HCT116 (cell line): ENCODE measurements around the gene METTL25B. TPM values are rescaled to one million over a fixed set of nuclear protein-coding genes. Genes with fewer than 3 reads are reported as not detected.

Experiments used
- ATAC-seq: fragments of 200-7000 bp; cut with Tn5 transposase; 2 replicates; pipeline ENCODE4 v1.9.1; 2020; ENCODE audit warnings: mild to moderate bottlenecking, moderate library complexity
- BruUV-seq: library from RNA; stranded (reverse); fragments of 400-500 nt; replicated peaks from 2 replicates; lab custom pipeline; 2021; lab: Mats Ljungman, UMichigan
- CTCF ChIA-PET: fragments of 300-600 bp; sonication (Branson Sonifier 250); formaldehyde crosslinking; loops from one replicate; lab custom pipeline; 2021; ENCODE audit warnings: antibody characterized with exemption; lab: Charles Lee
- POLR2A ChIA-PET: fragments of 300-600, 350-600 bp; sonication (Branson Sonifier 250); formaldehyde crosslinking; loops from one replicate; lab custom pipeline; 2021; ENCODE audit warnings: antibody characterized with exemption; lab: Charles Lee
- RAD21 ChIA-PET, 2 experiments: fragments of 300-600 bp; sonication (Branson Sonifier 250); formaldehyde crosslinking; loops; one replicate each; lab custom pipeline; 2023; ENCODE audit warnings: low total read pairs in 2 of 2; ENCODE audit not compliant: uncharacterized antibody in 2 of 2, unreplicated experiment in 2 of 2, low non-redundant PET in 1 of 2; lab: Charles Lee
- DNase-seq: peaks from one replicate; pipeline ENCODE4 v3.0.0-alpha.2; 2010; ENCODE audit warnings: low read depth, low spot score
- H2AFZ ChIP-seq: fragments of 200-600 bp; shearing (Covaris generic), sonication (generic); 2 replicates; pipeline ENCODE4 v1.6.1; 2017; ENCODE audit warnings: low read depth, mixed run types, mixed read lengths, antibody characterized with exemption, low read length; ENCODE audit not compliant: poor library complexity, severe bottlenecking
- H3K27ac ChIP-seq: 2 replicates; pipeline ENCODE4 v1.5.1; 2012; ENCODE audit warnings: low read depth, low read length
- H3K27me3 ChIP-seq: fragments of 200-600 bp; sonication (generic); 2 replicates; pipeline ENCODE4 v1.6.1; 2016; ENCODE audit warnings: mixed run types, low read length, mixed read lengths; ENCODE audit not compliant: insufficient read depth
- H3K36me3 ChIP-seq, 2 experiments: fragments of 200-500 bp in 1 of 2; fragments of 200-600 bp in 1 of 2; sonication (Bioruptor generic) in 1 of 2; sonication (generic) in 1 of 2; 2 replicates each; pipeline versions ENCODE4 v1.5.1 to v1.6.1; 2014 to 2016; ENCODE audit warnings: low read length in 2 of 2, inconsistent platforms in 1 of 2, mixed read lengths in 1 of 2, mixed run types in 1 of 2; ENCODE audit not compliant: insufficient read depth in 2 of 2, control insufficient read depth in 1 of 2
- H3K4me1 ChIP-seq, 2 experiments: fragments of 200-600 bp in 1 of 2; sonication (generic) in 1 of 2; 2 replicates each; pipeline versions ENCODE4 v1.5.1 to v1.6.1; 2012 to 2017; ENCODE audit warnings: low read length in 2 of 2, inconsistent platforms in 1 of 2, mild to moderate bottlenecking in 1 of 2, mixed read lengths in 1 of 2, mixed run types in 1 of 2, moderate library complexity in 1 of 2; ENCODE audit not compliant: insufficient read depth in 2 of 2, control insufficient read depth in 1 of 2
- H3K4me2 ChIP-seq: fragments of 200-600 bp; sonication (generic); 2 replicates; pipeline ENCODE4 v1.6.1; 2017; ENCODE audit warnings: mixed run types, low read length, mixed read lengths
- H3K4me3 ChIP-seq, 2 experiments: fragments of 200-600 bp in 1 of 2; sonication (generic) in 1 of 2; replicated peaks in 1 of 2; 2 replicates each; pipeline ENCODE4 v1.5.1; 2011 to 2016; ENCODE audit warnings: low read length in 2 of 2, control low read depth in 1 of 2, low read depth in 1 of 2, mild to moderate bottlenecking in 1 of 2, mixed read lengths in 1 of 2, mixed run types in 1 of 2
- H3K79me2 ChIP-seq: fragments of 200-600 bp; sonication (generic); 2 replicates; pipeline ENCODE4 v1.6.1; 2017; ENCODE audit warnings: mild to moderate bottlenecking, mixed run types, low read length, moderate library complexity, mixed read lengths; ENCODE audit not compliant: insufficient read depth
- H3K9ac ChIP-seq: fragments of 200-600 bp; sonication (generic); 2 replicates; pipeline ENCODE4 v1.6.1; 2016; ENCODE audit warnings: low read length, mixed read lengths
- H3K9me2 ChIP-seq: fragments of 200-600 bp; sonication (generic), shearing (Covaris generic); 2 replicates; pipeline ENCODE4 v1.6.1; 2017; ENCODE audit warnings: mixed run types, mild to moderate bottlenecking, moderate library complexity; ENCODE audit not compliant: insufficient read depth
- H3K9me3 ChIP-seq, 2 experiments: fragments of 200-500 bp in 1 of 2; fragments of 200-600 bp in 1 of 2; sonication (Bioruptor generic) in 1 of 2; sonication (generic) in 1 of 2; 2 replicates each; pipeline ENCODE4 v1.6.1; 2014 to 2017; ENCODE audit warnings: low read length in 2 of 2, mixed read lengths in 2 of 2, inconsistent platforms in 1 of 2, low read depth in 1 of 2, mild to moderate bottlenecking in 1 of 2, mixed run types in 1 of 2, moderate library complexity in 1 of 2; ENCODE audit not compliant: control insufficient read depth in 1 of 2, insufficient read depth in 1 of 2
- H4K20me1 ChIP-seq: fragments of 200-600 bp; sonication (generic), shearing (Covaris generic); 2 replicates; pipeline ENCODE4 v1.6.1; 2017; ENCODE audit warnings: mixed run types, mild to moderate bottlenecking, moderate library complexity; ENCODE audit not compliant: insufficient read depth
- ATF3 ChIP-seq: IDR thresholded peaks from 2 replicates; pipeline ENCODE4 v1.6.1; 2012
- CBX3 ChIP-seq: IDR thresholded peaks from 2 replicates; pipeline ENCODE4 v1.6.1; 2012; ENCODE audit warnings: low read depth
- CEBPB ChIP-seq: IDR thresholded peaks from 2 replicates; pipeline ENCODE4 v1.6.1; 2012; ENCODE audit warnings: low read depth
- CTCF ChIP-seq, 3 experiments: fragments of 200-600 bp in 1 of 3; sonication (generic) in 1 of 3; IDR thresholded peaks in 2 of 3; conservative IDR thresholded peaks in 1 of 3; 2 replicates each; pipeline ENCODE4 v1.5.1; 2012 to 2017; ENCODE audit warnings: low read depth in 2 of 3, low read length in 2 of 3, antibody characterized with exemption in 1 of 3, borderline replicate concordance in 1 of 3, control low read depth in 1 of 3, mild to moderate bottlenecking in 1 of 3, mixed read lengths in 1 of 3, mixed run types in 1 of 3, moderate library complexity in 1 of 3; ENCODE audit not compliant: insufficient read depth in 1 of 3
- EZH2 ChIP-seq: fragments of 200-600 bp; sonication (generic); IDR thresholded peaks from 2 replicates; pipeline ENCODE4 v1.6.1; 2017; ENCODE audit warnings: antibody characterized with exemption, mixed run types
- EZH2phosphoT487 ChIP-seq: fragments of 200-600 bp; IDR thresholded peaks from 2 replicates; pipeline ENCODE4 v1.6.1; 2018; ENCODE audit warnings: antibody characterized with exemption, borderline replicate concordance
- FOSL1 ChIP-seq: IDR thresholded peaks from 2 replicates; pipeline ENCODE4 v1.6.1; 2012; ENCODE audit warnings: low read depth
- JUND ChIP-seq: IDR thresholded peaks from 2 replicates; pipeline ENCODE4 v1.6.1; 2012
- POLR2A ChIP-seq: IDR thresholded peaks from 2 replicates; pipeline ENCODE4 v1.7.0; 2011; ENCODE audit warnings: borderline replicate concordance; ENCODE audit not compliant: insufficient read depth, insufficient read length; ENCODE audit errors: extremely low read depth
- POLR2AphosphoS5 ChIP-seq: IDR thresholded peaks from 2 replicates; pipeline ENCODE4 v1.6.1; 2011; ENCODE audit warnings: mild to moderate bottlenecking, low read depth, low read length, moderate library complexity
- RAD21 ChIP-seq: IDR thresholded peaks from 2 replicates; pipeline ENCODE4 v1.6.1; 2012; ENCODE audit warnings: low read depth, mild to moderate bottlenecking
- REST ChIP-seq: IDR thresholded peaks from 2 replicates; pipeline ENCODE4 v1.6.1; 2012; ENCODE audit warnings: low read depth
- SIN3A ChIP-seq: IDR thresholded peaks from 2 replicates; pipeline ENCODE4 v1.6.1; 2012; ENCODE audit warnings: low read depth
- SP1 ChIP-seq: IDR thresholded peaks from 2 replicates; pipeline ENCODE4 v1.6.1; 2012; ENCODE audit warnings: low read depth
- SRF ChIP-seq: IDR thresholded peaks from 2 replicates; pipeline ENCODE4 v1.6.1; 2012; ENCODE audit warnings: low read depth
- TCF7L2 ChIP-seq: IDR thresholded peaks from 2 replicates; pipeline ENCODE4 v1.7.0; 2011; ENCODE audit warnings: borderline replicate concordance, inconsistent platforms; ENCODE audit not compliant: insufficient read depth, insufficient read length; ENCODE audit errors: extremely low read depth
- YY1 ChIP-seq: IDR thresholded peaks from 2 replicates; pipeline ENCODE4 v1.6.1; 2011; ENCODE audit warnings: low read length, low read depth, moderate library complexity, mild to moderate bottlenecking; ENCODE audit not compliant: insufficient replicate concordance; ENCODE audit errors: extremely low read depth
- ZFX ChIP-seq: fragments of 450-650 bp; IDR thresholded peaks from 2 replicates; pipeline ENCODE4 v1.6.1; 2017
- ZNF274 ChIP-seq: fragments of 200-500 bp; sonication (Bioruptor generic); IDR thresholded peaks from 2 replicates; pipeline ENCODE4 v1.6.1; 2014; ENCODE audit warnings: mild to moderate bottlenecking, low read depth, low read length, inconsistent platforms
- intact Hi-C: fragments of 100-400 bp; cut with micrococcal nuclease; formaldehyde crosslinking; loops from 2 replicates; pipeline ENCODE4 v1.10.0; 2022
- total RNA-seq: library from RNA; stranded (reverse); gene quantifications from one replicate; pipeline ENCODE4 v1.2.1, GENCODE V29; 2021; ENCODE audit not compliant: unreplicated experiment
- TF ChIP-seq, protein P1 (sequence below): IDR thresholded peaks from 2 replicates; pipeline ENCODE4 v1.6.1; 2012

METTL25B gene
- total RNA-seq, 1 experiment from 2014 or later, result 36.5 TPM

GRCh38 chr1:156741481-156741983 lies 13.3 kb downstream of the METTL25B start:
- intact Hi-C loops, result loop anchor here (1.0 to 10.0 kb wide), 3 partner anchors 13 to 237 kb away; partner anchors contain the start of genes ISG20L2, MEF2D, METTL25B and PRCC
- ChIA-PET RAD21 (interaction anchor here (0.8 to 1.6 kb wide), 6 partner anchors 13 to 52 kb away, joined by 3 to 5 read pairs (median 4); partner anchors contain the start of genes PRCC (in 2 of the 2), ISG20L2 (in 1 of the 2) and METTL25B (in 1 of the 2)), POLR2A (interaction anchor here (0.6 to 1.6 kb wide), 12 partner anchors 8 to 118 kb away, joined by 3 to 28 read pairs (median 4); partner anchors contain the start of genes CRABP2, HDGF, ISG20L2 and METTL25B), CTCF (interaction anchor here (0.9 to 1.6 kb wide), 7 partner anchors 10 to 186 kb away, joined by 3 to 21 read pairs (median 7); partner anchors contain the start of genes HDGF, METTL25B and PRCC)
- Histone ChIP-seq H3K4me2 (peak overlapping the region; percentile 72), H3K9ac (peak overlapping the region; percentile 40), H3K79me2 (peaks cover 59% of the 10 kb centered on the region), H3K4me3 (peak overlapping the region; percentile 38 to 80), H3K36me3 (peaks cover 21 to 40% of the 10 kb centered on the region in 2 experiments; a peak in 3 of 4 replicates), H3K4me1 (peaks cover 18 to 35% of the 10 kb centered on the region in 2 experiments), H3K9me3 (no peaks in the 10 kb centered on the region), H3K27ac (peak overlapping the region; percentile 69), H4K20me1 (no peaks in the 10 kb centered on the region), H3K27me3 (no peaks in the 10 kb centered on the region), H2AFZ (no peak overlapping the region), H3K9me2 (no peaks in the 10 kb centered on the region)
- DNase-seq, result no peak
- TF ChIP-seq EZH2 (no peak), RAD21 (no peak), ATF3 (no peak), ZNF274 (no peak), CBX3 (no peak), TCF7L2 (no peak), CEBPB (no peak), SP1 (no peak), CTCF (IDR thresholded peaks at IDR 0.05 in 2 of 3, conservative IDR thresholded peaks at IDR 0.05 in 1 of 3; ENCODE audit: borderline replicate concordance in 1 of 3, insufficient read depth in 1 of 3, low read depth in 2 of 3, low read length in 2 of 3) (no peak), YY1 (no peak), SRF (no peak), FOSL1 (no peak), EZH2phosphoT487 (no peak), POLR2A (no peak), REST (no peak), SIN3A (no peak), POLR2AphosphoS5 (no peak), ZFX (no peak), JUND (no peak)
- TF ChIP-seq, protein P1, sequence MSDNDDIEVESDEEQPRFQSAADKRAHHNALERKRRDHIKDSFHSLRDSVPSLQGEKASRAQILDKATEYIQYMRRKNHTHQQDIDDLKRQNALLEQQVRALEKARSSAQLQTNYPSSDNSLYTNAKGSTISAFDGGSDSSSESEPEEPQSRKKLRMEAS, result no peak
- TSS peak; percentile 75 for BruUV-seq
- ATAC-seq, result peak; percentile 1; the same call in 1 of the 2 replicates
